WERI-Rb-1 (cell line): ENCODE data around the gene PCID2.
"Not testable (repeated sequence)": the region's sequence is repeated elsewhere in the genome, so short reads cannot be mapped to it uniquely, and the experiment has no call there.

Source experiments
- DNase-seq: peaks from one replicate; pipeline ENCODE4 v3.0.0-alpha.2; 2020
- H3K27ac ChIP-seq: fragments of 250-450 bp; sonication (Bioruptor Pico); 2 replicates; pipeline ENCODE4 v1.5.1; 2020; ENCODE audit warnings: mild to moderate bottlenecking, moderate library complexity
- H3K27me3 ChIP-seq: fragments of 250-450 bp; sonication (Bioruptor Pico); 2 replicates; pipeline ENCODE4 v1.5.1; 2021; ENCODE audit warnings: mild to moderate bottlenecking, low read depth, moderate library complexity; ENCODE audit not compliant: insufficient read depth, severe bottlenecking
- H3K36me3 ChIP-seq: fragments of 250-450 bp; sonication (Bioruptor Pico); 2 replicates; pipeline ENCODE4 v1.5.1; 2020; ENCODE audit warnings: mild to moderate bottlenecking, moderate library complexity
- H3K4me3 ChIP-seq: 2 replicates; pipeline ENCODE4 v1.5.1; 2011; ENCODE audit warnings: low read depth, mild to moderate bottlenecking, control low read depth, low read length
- H3K9me3 ChIP-seq: fragments of 250-450 bp; sonication (Bioruptor Pico); 2 replicates; pipeline ENCODE4 v1.5.1; 2021; ENCODE audit warnings: mild to moderate bottlenecking, moderate library complexity; ENCODE audit not compliant: severe bottlenecking
- TF ChIP-seq, protein P1 (sequence below): IDR thresholded peaks from 2 replicates; pipeline ENCODE4 v1.5.1; 2011; ENCODE audit warnings: low read depth, mild to moderate bottlenecking, control low read depth, inconsistent platforms, low read length

Gene PCID2

GRCh38 chr13:113166266-113166665 is 42.2 kb downstream of the PCID2 start:
- TF ChIP-seq, protein P1, sequence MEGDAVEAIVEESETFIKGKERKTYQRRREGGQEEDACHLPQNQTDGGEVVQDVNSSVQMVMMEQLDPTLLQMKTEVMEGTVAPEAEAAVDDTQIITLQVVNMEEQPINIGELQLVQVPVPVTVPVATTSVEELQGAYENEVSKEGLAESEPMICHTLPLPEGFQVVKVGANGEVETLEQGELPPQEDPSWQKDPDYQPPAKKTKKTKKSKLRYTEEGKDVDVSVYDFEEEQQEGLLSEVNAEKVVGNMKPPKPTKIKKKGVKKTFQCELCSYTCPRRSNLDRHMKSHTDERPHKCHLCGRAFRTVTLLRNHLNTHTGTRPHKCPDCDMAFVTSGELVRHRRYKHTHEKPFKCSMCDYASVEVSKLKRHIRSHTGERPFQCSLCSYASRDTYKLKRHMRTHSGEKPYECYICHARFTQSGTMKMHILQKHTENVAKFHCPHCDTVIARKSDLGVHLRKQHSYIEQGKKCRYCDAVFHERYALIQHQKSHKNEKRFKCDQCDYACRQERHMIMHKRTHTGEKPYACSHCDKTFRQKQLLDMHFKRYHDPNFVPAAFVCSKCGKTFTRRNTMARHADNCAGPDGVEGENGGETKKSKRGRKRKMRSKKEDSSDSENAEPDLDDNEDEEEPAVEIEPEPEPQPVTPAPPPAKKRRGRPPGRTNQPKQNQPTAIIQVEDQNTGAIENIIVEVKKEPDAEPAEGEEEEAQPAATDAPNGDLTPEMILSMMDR: no peak
- no peak overlapping the region for H3K4me3 ChIP-seq
- H3K27me3 ChIP-seq: no peaks in the 10 kb centered on the region
- no peak overlapping the region for H3K27ac ChIP-seq
- H3K9me3 ChIP-seq: no peaks in the 10 kb centered on the region
- H3K36me3 ChIP-seq: peaks cover 25% of the 10 kb centered on the region
- DNase-seq: no peak

- no peaks in the 10 kb centered on the region for H3K9me3 ChIP-seq
- TF ChIP-seq, protein P1: no peak
- H3K4me3 ChIP-seq: no peak overlapping the region
- H3K36me3 ChIP-seq: peaks cover 17% of the 10 kb centered on the region
- no peak for DNase-seq
- H3K27me3 ChIP-seq: no peaks in the 10 kb centered on the region
- no peak overlapping the region for H3K27ac ChIP-seq
These were observed 44.0 kb downstream of the PCID2 start for GRCh38 chr13:113164492-113164891.

GRCh38 chr13:113162783-113163685 is 45.4 kb downstream of the PCID2 start:
- Histone ChIP-seq H3K36me3 (peaks cover 4% of the 10 kb centered on the region), H3K27me3 (no peaks in the 10 kb centered on the region), H3K4me3 (no peak overlapping the region), H3K9me3 (no peaks in the 10 kb centered on the region), H3K27ac (no peak overlapping the region)
- TF ChIP-seq, protein P1: no peak
- DNase-seq: no peak

DNA sequence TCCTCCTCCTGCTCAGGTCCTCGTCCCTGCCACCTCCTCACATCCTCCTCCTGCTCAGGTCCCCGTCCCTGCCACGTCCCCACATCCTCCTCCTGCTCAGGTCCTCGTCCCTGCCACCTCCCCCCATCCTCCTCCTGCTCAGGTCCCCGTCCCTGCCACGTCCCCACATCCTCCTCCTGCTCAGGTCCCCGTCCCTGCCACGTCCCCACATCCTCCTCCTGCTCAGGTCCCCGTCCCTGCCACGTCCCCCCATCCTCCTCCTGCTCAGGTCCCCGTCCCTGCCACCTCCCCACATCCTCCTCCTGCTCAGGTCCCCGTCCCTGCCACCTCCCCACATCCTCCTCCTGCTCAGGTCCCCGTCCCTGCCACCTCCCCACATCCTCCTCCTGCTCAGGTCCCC is 46.5 kb downstream of the PCID2 start:
- not testable (repeated sequence) for DNase-seq

DNA sequence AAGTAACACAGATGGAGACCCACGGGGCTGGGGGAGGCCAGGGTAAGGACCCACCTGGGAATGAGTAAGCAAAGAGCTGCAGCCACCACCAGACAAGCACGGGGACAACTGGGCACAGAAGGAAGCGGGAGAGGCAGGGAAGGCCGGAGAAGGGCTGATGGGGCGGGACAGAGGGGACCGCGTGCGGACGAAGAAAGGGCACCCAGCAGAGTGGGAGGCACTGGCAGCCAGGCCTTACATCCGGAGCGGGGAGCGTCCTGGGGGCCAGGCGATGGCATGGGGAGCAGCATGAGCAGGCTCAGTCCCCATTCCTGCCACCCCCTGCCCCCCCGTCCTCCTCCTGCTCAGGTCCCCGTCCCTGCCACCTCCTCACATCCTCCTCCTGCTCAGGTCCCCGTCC is 47.0 kb downstream of the PCID2 start:
- Histone ChIP-seq H3K4me3 (no peak overlapping the region), H3K27ac (no peak overlapping the region), H3K9me3 (peaks cover 2% of the 10 kb centered on the region), H3K36me3 (no peaks in the 10 kb centered on the region; the same call in 1 of the 2 replicates), H3K27me3 (no peaks in the 10 kb centered on the region)
- no peak for DNase-seq
- TF ChIP-seq, protein P1: no peak

More for the DNA sequence above, 46.5 kb downstream of the PCID2 start:
- H3K36me3 ChIP-seq, H3K4me3 ChIP-seq, H3K9me3 ChIP-seq, H3K27ac ChIP-seq, H3K27me3 ChIP-seq: not testable (repeated sequence)

GRCh38 chr13:113160983-113161382 is 47.5 kb downstream of the PCID2 start:
- H3K36me3 ChIP-seq: no peaks in the 10 kb centered on the region; the same call in 1 of the 2 replicates
- H3K9me3 ChIP-seq: peaks cover 4% of the 10 kb centered on the region
- no peak overlapping the region for H3K4me3 ChIP-seq
- DNase-seq: no peak
- TF ChIP-seq, protein P1: no peak
- no peaks in the 10 kb centered on the region for H3K27me3 ChIP-seq
- no peak overlapping the region for H3K27ac ChIP-seq
